Astrocyte (in vitro differentiated cells and primary cell): ENCODE data around the gene ZNF79.

Experiments used
- EZH2 ChIP-seq: IDR thresholded peaks from 2 replicates; pipeline ENCODE4 v1.6.1; 2012; ENCODE audit warnings: mild to moderate bottlenecking, low read length, inconsistent platforms; ENCODE audit not compliant: insufficient read depth
- TF ChIP-seq, protein P1 (sequence below): IDR thresholded peaks from 2 replicates; pipeline ENCODE4 v1.5.1; 2011; ENCODE audit warnings: low read depth, mild to moderate bottlenecking, inconsistent platforms, low read length, moderate library complexity; ENCODE audit not compliant: insufficient read depth

DNA sequence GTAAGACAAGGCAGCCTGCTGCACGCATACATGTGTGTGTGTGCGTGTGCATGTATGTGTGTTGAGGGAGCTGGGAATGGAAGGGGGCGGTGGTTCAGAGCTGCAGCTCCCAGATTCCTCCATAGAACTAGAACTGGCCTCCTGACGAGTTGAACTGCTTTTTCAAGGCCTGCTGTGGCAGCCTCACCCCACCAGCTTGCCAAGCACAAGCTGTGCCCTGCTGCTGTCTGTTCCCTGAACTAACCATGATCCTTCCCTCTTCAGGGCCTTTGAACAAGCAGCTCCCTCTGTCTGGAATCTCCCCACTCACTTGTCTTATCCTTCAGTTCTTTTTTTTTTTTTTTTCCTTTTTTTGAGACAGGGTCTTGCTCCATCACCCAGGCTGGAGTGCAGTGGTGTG lies 49.8 kb downstream of the ZNF79 start:
- TF ChIP-seq, protein P1, sequence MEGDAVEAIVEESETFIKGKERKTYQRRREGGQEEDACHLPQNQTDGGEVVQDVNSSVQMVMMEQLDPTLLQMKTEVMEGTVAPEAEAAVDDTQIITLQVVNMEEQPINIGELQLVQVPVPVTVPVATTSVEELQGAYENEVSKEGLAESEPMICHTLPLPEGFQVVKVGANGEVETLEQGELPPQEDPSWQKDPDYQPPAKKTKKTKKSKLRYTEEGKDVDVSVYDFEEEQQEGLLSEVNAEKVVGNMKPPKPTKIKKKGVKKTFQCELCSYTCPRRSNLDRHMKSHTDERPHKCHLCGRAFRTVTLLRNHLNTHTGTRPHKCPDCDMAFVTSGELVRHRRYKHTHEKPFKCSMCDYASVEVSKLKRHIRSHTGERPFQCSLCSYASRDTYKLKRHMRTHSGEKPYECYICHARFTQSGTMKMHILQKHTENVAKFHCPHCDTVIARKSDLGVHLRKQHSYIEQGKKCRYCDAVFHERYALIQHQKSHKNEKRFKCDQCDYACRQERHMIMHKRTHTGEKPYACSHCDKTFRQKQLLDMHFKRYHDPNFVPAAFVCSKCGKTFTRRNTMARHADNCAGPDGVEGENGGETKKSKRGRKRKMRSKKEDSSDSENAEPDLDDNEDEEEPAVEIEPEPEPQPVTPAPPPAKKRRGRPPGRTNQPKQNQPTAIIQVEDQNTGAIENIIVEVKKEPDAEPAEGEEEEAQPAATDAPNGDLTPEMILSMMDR, result no peak
- TF ChIP-seq EZH2, result no peak
